GM18507 (cell line): Measurements from ENCODE around the gene DDX1.

Source experiments
- DNase-seq: peaks from one replicate; pipeline ENCODE4 v3.0.0; 2011; ENCODE audit warnings: low read depth; ENCODE audit not compliant: insufficient read length; ENCODE audit errors: extremely low spot score
- FAIRE-seq: peaks from 2 replicates; lab custom pipeline; 2011; peaks lifted over from hg19 to GRCh38; lab: Jason Lieb, UNC

DDX1 gene

DNA sequence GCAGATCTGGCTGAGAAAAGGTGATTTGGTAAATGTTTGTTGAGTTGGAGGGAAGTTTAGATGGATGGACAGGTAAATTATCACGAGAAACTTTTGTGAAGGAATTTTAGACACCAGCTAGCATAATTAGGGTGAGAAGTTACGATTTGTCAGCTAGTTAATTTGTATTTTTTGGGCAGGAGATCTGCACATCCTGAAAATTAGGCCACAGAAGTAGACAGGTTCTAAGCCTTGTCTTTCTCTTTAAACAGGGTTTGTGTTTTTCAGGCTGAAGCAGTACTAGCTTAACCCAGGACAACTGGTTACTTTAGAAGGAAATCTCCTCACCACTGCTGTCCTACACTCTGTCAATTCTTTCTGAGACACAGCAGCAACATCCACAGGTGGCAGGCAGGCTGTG, 49.1 kb downstream of the DDX1 start:
- no peak for DNase-seq
- FAIRE-seq: no peak

- FAIRE-seq (no peak), DNase-seq (no peak)
Observed at GRCh38 chr2:15641530-15641982, 49.9 kb downstream of the DDX1 start.

GRCh38 chr2:15642011-15642814, 50.5 kb downstream of the DDX1 start:
- DNase-seq (no peak), FAIRE-seq (no peak)

DNA sequence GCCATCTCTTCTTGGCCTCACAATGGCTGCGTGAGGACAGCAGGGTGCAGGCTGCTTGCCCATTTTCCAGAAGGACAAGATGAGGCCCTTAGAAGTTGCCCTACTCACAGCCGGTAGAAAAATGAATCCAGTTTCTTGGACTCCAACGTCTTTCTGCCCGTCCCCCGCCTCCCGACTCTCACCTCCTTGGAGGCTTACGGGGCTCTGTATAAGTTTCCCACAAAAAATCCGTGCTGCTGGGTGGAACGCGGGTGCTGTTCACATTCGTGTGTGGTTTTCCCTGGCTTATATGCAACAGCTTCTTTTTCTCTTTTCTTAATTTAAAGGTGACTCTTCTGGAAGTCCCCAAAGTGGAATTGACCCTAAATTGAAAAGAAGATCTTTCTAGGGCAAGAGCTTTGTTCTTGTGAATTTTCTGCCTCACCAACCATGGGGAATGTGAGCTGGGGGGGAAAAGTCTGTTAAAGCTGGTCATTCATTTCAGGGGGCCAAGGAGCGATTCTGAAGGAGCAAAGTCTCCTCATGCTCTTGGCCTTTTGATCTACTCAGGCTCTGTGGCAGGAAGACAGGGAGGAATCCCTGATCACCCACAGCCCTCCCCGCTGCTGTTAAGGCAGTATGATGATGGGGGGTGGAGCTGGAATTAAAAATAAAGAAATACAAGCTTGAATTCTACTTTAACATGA, 51.3 kb downstream of the DDX1 start:
- DNase-seq: no peak
- FAIRE-seq: no peak

DNA sequence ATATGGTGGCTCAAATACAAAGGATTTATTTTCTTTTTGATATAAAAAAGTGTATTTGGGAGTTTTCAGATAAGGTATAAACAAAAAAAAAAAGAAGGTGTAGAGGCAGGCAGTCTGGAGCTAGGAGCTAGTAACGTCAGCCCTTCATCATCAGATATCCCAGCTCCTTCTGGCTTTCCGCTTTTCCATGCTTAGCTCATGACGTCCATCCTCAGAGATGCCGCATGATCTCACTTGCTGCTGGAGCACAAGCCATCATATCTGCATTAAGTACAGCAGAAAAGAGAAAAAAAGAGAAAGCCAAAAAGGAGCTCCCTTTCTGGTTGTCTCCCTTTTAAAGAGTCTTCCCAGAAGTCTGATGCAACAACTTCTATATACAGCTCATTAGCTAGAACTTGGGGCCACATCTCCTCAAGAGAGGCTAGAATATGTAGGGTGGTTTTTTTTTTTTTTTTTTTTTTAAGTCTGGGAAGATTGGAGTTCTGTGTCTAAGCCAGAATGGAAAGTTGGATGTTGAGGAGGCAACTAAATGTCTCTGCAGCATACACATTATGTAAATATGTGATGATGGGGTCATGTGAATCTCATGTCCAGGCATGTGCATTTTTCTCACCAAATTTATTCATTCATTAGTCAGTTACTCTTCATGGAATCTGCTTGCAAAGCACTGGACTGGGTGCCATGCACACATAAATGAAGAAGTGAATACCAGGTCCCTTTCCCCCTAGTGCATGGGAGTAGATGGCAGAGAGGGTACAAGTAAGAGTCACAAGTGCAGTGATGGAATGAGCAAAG, 52.3 kb downstream of the DDX1 start:
- no peak for FAIRE-seq
- no peak for DNase-seq

DNA sequence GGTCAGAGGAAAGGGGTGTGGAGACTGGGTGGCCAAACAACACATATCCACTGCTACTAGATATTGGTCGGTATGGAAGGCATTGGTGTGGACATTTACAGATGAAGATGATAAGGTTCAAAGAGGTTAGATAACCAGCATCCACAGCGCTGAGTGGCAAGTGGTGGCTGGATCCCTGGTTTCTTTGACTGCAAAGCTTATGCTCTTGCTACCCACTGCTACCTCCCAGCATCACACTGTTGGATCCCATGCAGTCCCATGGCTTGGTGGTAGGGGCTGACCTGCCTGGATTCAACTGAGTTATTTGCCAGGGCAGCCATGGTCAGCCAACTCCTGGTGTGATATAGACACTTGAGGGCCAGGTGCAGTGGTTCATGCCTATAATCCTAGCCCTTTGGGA, 53.6 kb downstream of the DDX1 start:
- no peak for FAIRE-seq
- no peak for DNase-seq

- FAIRE-seq (no peak), DNase-seq (no peak)
Observed at GRCh38 chr2:15645720-15646385, 54.2 kb downstream of the DDX1 start.

DNA sequence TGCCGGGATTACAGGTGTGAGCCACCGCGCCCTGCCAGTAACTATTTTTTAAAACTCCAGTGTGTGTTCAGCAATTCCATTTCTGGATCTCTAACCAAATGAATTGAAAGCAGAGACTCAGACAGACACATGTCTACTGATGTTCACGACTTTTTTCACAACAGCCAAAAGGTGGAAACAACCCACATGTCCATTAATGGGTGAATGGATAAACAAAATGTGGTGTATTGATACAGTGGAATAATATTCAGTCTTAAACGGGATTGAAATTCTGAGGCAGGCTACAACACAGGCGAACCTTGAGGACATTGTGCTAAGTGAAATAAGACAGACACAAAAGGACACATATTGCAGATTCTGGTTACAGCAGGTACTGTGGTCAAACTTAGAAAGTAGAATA, 55.0 kb downstream of the DDX1 start:
- no peak for DNase-seq
- no peak for FAIRE-seq

GRCh38 chr2:15647622-15648590, 56.2 kb downstream of the DDX1 start:
- DNase-seq: no peak
- FAIRE-seq: no peak

- no peak for DNase-seq
- no peak for FAIRE-seq
Observed at GRCh38 chr2:15648593-15649525, 57.2 kb downstream of the DDX1 start.

DNA sequence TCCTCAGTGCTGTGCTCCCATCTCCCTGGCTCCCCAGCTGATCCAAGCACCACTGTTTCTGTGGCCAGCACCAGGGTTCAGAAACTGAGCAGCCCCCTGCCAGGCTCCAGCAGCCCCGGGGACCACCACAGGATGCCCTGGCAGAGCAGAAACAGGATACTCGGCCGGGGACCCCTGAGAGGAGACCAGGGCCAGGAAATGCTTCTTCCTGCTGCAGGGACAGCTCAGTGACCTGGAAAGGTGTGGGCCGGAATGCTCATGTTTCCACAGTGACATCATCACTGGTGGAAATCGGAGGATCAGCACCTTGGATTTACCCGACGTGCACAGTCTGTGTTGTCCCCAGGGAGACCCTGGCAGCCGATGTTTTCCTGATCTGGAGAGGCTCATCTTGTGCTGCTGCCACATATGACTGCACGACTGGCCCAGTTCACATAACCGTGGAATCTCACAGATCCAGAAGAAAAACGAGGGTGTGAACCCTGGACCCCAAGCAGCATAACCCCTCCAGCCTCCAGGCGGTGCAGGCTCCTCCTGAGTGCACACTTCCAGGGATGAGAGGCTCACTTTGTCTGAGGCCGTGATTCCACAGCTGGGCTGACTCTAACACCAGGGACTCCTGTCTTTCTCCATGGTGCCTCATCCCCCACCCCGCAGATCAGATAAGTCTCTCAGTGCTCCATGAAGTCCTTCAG, 58.0 kb downstream of the DDX1 start:
- FAIRE-seq (no peak), DNase-seq (no peak)

GRCh38 chr2:15650616-15651366, 59.1 kb downstream of the DDX1 start:
- FAIRE-seq (no peak), DNase-seq (no peak)

DNA sequence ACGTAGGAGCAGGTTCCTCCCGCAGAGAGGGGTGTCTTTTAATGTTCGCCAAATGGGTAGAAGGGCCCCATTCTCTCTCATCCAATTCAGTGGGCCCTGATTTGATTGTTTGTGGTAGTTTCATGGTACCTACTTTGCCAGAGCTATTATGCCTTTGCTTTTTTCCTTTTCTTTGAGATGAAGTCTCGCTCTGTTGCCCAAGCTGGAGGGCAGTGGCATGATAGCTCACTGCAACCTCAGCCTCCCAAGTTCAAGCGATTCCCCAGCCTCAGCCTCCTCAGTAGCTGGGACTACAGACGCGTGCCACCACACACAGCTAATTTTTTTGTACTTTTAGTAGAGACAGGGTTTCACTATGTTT, 59.7 kb downstream of the DDX1 start:
- DNase-seq (no peak), FAIRE-seq (no peak)

DNA sequence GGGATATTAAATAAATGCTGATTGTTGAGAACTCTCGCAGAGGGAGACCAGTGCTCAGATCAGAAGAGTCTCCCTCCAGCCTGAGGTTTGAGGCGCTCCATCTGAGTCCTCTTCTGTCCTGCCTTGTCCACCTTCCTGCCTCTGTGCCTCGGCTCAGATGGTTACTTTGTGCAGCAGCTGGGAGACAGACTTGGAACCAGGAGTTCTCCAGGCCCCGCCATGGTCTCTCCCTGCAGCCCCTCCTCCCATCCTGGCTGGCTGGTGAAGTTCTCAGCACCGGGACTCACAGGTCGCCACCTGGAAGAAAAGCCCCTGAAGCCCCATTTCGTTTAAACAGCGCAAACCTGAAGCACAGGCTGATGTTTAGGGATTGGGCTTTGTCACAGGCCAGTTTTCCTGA, 60.6 kb downstream of the DDX1 start:
- no peak for FAIRE-seq
- no peak for DNase-seq

DNA sequence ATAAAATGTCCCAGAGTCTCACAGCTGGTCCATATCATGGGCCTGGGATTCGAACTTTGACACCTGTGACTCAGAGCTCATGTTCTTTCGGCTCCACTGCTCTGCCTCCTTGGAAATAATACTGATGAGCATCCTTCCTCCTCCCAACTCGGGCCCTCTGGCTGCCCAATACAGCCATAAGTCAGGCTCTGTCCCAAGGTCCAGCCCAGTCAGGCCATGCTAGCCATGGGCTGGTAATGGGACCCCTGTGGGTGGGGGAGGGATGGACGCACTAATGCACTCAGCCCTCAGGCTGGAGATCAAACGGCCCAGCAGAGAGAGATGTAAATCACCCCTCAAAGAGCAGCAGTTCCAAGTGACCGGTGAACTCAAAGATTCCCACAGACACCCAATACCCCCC, 61.1 kb downstream of the DDX1 start:
- FAIRE-seq: no peak
- DNase-seq: no peak
